Measurements from ENCODE around the gene TTF2.
"Not testable (repeated sequence)": the region's sequence is repeated elsewhere in the genome, so short reads cannot be mapped to it uniquely, and the experiment has no call there.

The TTF2 gene

GRCh38 chr1:117092594-117092993 lies 32.5 kb downstream of the TTF2 start:
- DNase-seq (ENCODE audit: low read depth in 3 of 3, low spot score in 1 of 3): no peak

DNA sequence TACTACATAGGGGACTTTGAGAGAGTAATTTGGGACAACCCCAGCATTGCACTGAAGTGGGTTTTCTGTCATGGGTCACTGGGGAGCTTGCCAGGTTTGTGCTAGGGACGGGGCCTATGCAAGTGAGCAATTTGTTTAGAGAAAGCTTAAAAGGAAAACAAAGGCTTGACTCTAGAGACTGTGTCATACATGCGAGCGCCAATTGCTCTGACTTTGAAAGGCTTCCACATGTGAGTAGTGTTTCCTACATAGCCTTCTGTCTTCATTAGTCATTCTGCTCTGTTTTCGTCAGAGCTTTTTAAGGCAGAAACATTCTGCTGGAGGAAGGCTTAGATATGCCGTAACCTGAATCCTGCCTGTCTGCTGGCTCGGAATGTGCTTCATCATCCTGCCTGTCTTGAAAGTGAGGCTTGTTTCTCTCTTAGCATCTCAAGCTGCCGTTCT lies 33.0 kb downstream of the TTF2 start:
- DNase-seq (ENCODE audit: low read depth in 3 of 3, low spot score in 1 of 3): no peak

DNA sequence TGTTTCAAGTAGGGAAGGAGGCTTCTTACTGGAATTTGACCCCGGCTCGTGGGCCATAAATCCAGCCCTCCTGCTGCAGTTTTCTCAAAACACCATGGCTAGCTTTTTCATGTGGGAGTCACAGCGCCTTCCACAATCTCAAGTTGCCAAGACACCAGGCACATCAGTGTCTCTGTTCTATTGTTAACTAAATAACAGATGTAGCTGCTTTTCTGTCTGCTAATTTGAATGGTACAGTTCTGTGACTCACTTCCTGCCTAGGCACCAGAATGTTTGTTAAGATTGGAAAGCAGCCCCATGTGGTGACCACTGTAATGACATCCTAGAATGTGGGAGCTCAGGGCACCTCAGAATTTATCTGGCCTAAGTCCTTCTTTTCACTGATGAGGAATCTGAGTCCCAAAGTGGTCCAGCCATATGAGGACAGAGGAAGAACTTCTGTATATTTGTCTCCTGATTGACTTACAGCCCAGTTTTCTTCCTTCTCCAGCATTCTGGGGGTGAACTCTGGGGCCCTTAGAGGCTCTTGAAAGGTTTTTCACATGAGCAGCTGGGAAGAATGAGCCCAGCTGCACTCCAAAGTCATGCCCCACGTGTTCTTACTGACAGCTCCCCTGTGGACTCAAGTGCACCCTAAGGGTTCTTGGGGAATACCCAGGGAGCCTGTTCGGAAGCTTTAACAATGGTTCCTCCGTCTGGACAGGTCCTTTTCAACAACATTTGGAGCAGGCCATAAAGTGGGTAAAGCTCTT lies 33.9 kb downstream of the TTF2 start:
- DNase-seq (ENCODE audit: low read depth in 3 of 3, low spot score in 1 of 3): peak in 1 of 3 donors; percentile 13

DNA sequence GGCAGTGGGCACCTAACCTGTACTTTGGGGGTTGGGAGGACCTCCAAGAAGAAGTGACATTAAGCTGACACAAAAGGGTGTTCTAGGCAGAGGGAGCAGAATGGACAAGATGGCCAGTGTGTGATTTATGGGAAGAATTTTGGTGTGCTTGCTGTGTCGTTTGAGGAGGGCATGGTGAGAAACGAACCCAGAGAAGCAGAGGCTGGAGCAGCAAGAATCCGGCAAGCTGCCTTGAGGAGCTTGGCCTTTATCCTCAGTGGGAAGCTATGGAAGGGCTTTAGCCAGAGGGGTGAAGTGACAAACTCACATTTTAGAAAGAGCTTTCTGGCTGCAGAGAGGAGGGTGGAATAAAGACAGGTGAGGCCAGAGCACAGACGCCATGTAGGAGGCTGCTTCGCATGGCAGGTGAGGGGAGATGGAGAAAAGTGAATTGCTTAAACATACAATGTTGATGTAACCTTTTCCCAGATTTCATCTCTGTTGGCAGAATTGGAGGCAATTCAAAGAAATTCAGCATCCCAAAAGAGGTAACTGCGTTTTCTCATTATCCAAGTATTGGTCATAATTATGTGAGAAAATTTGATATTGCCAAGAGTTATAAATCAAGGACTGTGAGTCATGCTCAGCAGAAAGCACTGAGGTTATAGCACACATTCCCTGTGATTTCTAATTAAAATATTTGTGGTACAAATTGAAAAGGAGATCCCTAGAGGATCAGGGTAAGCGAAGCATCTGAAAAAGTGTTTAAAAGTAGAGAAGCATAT lies 34.9 kb downstream of the TTF2 start:
- DNase-seq (ENCODE audit: low read depth in 3 of 3, low spot score in 1 of 3): no peak

GRCh38 chr1:117096951-117097408 lies 36.9 kb downstream of the TTF2 start:
- DNase-seq (ENCODE audit: low read depth in 3 of 3, low spot score in 1 of 3): no peak

GRCh38 chr1:117097443-117097842 lies 37.3 kb downstream of the TTF2 start:
- no peak for DNase-seq (ENCODE audit: low read depth in 3 of 3, low spot score in 1 of 3)

- DNase-seq (ENCODE audit: low read depth in 3 of 3, low spot score in 1 of 3): no peak
Observed at GRCh38 chr1:117098287-117098890, 38.3 kb downstream of the TTF2 start.

- no peak for DNase-seq (ENCODE audit: low read depth in 3 of 3, low spot score in 1 of 3)
Observed at GRCh38 chr1:117101334-117101733, 41.2 kb downstream of the TTF2 start.

- not testable (repeated sequence) for DNase-seq (ENCODE audit: low read depth in 3 of 3, low spot score in 1 of 3)
Observed at GRCh38 chr1:117101858-117102257, 41.7 kb downstream of the TTF2 start.

DNA sequence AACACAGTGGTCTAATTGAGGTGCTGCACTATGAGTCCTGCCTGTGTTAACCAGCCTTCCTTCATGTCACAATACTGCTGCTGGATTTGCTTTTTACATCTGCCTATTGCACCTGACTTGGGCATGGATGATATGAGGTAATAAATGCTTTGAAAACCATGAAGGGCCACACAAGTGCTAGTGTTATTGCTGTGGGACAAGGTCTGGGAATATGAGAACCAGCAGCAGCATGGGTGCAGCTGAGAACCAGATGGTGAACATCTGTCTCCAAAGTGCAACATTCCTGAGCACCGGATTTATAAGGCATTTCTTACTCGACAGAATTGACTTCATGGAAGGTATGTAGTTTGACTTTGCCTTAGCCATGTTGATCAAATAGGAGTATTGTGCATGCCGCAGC lies 44.9 kb downstream of the TTF2 start:
- no peak for DNase-seq (ENCODE audit: low read depth in 3 of 3, low spot score in 1 of 3)

DNA sequence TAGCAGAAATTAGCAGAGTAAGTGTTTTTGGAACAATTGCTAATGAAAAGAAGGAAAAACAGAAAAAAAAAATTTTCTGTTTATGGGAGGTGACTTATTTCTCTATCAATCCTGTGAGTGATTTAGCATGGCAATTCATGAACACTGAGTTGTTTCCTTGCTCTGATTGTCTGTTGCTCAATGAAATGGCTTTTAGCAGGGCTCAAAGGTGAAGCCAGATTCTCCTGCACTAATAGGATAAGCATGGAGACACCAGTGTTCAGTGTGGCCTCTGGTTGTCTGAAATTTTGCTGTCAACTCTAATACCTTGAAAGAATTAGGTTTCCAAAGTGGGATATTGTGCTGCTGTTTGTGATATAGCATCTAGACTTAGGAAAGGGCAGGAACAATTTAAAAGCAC lies 45.6 kb downstream of the TTF2 start:
- DNase-seq (ENCODE audit: low read depth in 3 of 3, low spot score in 1 of 3): no peak

DNA sequence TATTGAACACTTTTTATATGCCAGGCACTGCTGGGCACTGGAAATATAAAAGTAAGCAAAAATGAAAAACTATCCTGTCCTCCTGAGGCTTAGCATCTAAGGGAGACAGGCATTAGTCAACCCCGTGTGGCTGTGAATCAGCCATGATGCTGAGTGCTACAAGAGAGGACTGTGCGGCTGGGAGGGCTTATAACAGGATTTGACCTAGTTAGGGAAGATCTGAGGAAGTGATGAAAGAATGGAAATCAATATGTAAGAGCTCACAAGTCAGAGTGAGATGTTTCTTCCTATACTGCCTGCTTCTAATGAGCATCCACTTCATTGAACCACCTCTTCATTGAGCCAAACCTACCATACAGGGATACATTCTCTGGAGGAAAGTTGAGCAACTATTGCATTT lies 46.4 kb downstream of the TTF2 start:
- no peak for DNase-seq (ENCODE audit: low read depth in 3 of 3, low spot score in 1 of 3)

DNA sequence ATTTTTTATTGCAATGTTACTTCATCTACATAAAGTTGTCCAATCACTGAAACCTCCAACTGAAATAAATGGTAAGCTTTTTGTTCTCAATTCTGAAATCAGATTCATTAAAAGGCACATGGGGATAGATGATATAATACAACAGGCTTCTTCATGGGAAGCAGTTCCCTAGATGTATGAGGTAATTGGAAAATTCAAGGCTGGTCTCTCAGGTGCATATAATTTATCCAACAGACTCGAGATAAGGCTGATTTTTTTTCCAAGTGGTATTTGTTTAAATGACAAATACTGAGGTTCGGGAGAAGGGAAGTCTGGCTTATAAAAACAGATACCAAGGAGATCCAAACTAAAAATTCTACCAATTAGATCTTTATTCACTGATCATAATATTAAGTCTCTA lies 47.2 kb downstream of the TTF2 start:
- no peak for DNase-seq (ENCODE audit: low read depth in 3 of 3, low spot score in 1 of 3)

DNA sequence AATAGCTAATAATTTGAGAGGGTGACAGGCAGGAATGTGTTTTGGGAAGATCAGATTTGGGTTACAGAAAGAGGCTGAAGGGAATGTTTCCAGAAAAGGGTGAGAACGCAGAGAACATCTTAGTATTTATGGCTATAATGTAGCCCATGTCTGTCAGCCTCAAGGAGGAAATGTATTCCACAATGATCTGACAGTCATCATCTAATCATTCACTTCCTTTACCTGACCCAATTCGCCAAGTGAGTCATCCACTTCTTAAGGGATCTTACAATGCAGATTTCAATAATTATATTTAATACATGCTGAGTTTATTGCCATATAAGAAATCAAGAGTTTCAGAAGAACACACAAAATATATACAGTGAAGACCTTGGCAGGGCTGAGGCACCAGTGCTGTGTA lies 50.6 kb downstream of the TTF2 start:
- DNase-seq (ENCODE audit: low read depth in 3 of 3, low spot score in 1 of 3): no peak

GRCh38 chr1:117112047-117112717 lies 52.1 kb downstream of the TTF2 start:
- DNase-seq (ENCODE audit: low read depth in 3 of 3, low spot score in 1 of 3): no peak

GRCh38 chr1:117113199-117113598 lies 53.1 kb downstream of the TTF2 start:
- no peak for DNase-seq (ENCODE audit: low read depth in 3 of 3, low spot score in 1 of 3)

DNA sequence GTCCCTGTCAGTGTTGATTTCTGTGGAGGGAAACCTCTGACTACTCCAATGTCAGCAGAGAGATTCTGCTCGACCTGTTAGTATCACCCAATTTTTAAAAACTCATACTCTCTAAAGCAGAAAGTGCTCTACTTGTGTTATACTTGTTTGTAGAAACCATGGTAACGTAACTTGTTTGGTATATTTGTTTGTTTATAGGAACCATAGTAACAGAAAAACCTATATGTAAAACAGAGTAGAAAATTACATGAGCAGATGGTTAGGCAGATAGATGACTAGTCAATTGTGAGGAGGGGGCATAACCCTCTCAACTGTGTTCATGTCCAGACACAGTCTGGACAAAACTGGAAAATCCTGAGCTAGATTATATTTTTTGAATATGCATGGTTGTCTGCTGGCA lies 54.8 kb downstream of the TTF2 start:
- DNase-seq (ENCODE audit: low read depth in 3 of 3, low spot score in 1 of 3): no peak

- DNase-seq (ENCODE audit: low read depth in 3 of 3, low spot score in 1 of 3): no peak
Observed at GRCh38 chr1:117116090-117116783, 56.1 kb downstream of the TTF2 start.

GRCh38 chr1:117116784-117117130 lies 56.6 kb downstream of the TTF2 start:
- no peak for DNase-seq (ENCODE audit: low read depth in 3 of 3, low spot score in 1 of 3)

GRCh38 chr1:117117697-117118096 lies 57.6 kb downstream of the TTF2 start:
- no peak for DNase-seq (ENCODE audit: low read depth in 3 of 3, low spot score in 1 of 3)

- DNase-seq (ENCODE audit: low read depth in 3 of 3, low spot score in 1 of 3): no peak
Observed at GRCh38 chr1:117118137-117118536, 58.0 kb downstream of the TTF2 start.
